HUES6 (cell line): ENCODE results near the gene TMEM53.

Source experiments
- H3K27ac ChIP-seq: 2 replicates; pipeline ENCODE4 v1.7.0; 2013; ENCODE audit warnings: low read depth, mild to moderate bottlenecking, low read length, inconsistent platforms
- H3K27me3 ChIP-seq: 2 replicates; pipeline ENCODE4 v1.6.1; 2013; ENCODE audit warnings: low read length; ENCODE audit not compliant: control insufficient read depth, insufficient read depth
- H3K36me3 ChIP-seq: 2 replicates; pipeline ENCODE4 v1.6.1; 2013; ENCODE audit warnings: low read length; ENCODE audit not compliant: control insufficient read depth, insufficient read depth
- H3K4me1 ChIP-seq: 2 replicates; pipeline ENCODE4 v1.6.1; 2013; ENCODE audit warnings: low read length; ENCODE audit not compliant: control insufficient read depth, insufficient read depth
- H3K4me3 ChIP-seq: 2 replicates; pipeline ENCODE4 v1.5.1; 2013; ENCODE audit warnings: low read depth, low read length
- H3K9ac ChIP-seq: one replicate; pipeline ENCODE4 v1.6.1; 2013; ENCODE audit warnings: mild to moderate bottlenecking, low read length
- H3K9me3 ChIP-seq: 2 replicates; pipeline ENCODE4 v1.6.1; 2013; ENCODE audit warnings: low read depth, low read length; ENCODE audit not compliant: control insufficient read depth, insufficient read depth

TMEM53 gene

DNA sequence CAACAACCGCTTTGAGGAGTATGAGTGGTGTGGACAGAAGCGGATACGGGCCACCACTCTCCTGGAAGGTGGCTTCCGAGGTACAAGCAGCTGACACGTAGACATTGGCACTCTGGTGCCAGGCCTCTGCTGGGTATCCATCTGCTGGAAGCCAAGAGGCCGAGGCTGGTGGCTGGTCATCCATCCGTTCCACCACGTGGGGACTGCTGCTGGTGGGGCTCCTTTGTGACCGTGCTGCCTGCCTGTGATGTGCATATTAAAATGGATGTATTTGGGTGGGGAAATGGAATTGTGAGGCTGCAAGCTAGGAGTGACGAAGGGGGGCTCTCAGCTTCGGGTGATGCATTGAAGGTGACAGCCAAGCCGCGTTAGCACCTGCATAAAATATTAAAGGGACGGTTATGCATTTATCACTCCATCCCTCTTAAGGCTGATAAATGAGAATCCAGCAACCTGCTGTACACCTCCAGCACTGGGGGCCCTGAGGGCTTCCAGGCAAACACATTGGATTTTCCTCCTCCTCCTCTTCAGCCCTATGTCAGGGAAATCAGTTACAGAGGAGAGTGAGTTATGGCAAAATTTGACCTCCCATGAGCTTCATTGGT is 38.1 kb downstream of the TMEM53 start:
- Histone ChIP-seq H3K9ac (no peak overlapping the region), H3K36me3 (peaks cover 80% of the 10 kb centered on the region), H3K27me3 (no peaks in the 10 kb centered on the region), H3K9me3 (no peaks in the 10 kb centered on the region), H3K4me1 (peaks cover 13% of the 10 kb centered on the region), H3K4me3 (no peak overlapping the region), H3K27ac (no peak overlapping the region)

DNA sequence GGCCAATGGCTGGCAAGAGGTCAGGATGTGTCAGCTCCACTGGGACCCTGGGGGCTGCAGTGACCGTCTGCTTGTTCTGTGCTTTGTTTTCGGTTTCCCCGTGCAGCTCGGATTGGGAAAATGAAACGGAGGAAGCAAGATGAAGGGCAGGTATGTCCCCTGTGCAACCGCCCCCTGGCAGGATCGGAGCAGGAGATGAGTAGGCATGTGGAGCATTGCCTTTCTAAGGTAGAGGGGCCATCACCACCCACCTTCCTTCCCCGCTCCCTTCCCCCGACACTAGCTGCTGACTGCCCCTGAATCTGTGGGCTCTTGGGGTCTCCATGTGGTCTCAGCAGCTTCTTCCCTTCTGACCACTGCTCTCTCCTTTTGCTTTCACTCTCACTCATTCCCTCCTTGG is 38.8 kb downstream of the TMEM53 start:
- Histone ChIP-seq H3K4me1 (peaks cover 18% of the 10 kb centered on the region), H3K27ac (no peak overlapping the region)

DNA sequence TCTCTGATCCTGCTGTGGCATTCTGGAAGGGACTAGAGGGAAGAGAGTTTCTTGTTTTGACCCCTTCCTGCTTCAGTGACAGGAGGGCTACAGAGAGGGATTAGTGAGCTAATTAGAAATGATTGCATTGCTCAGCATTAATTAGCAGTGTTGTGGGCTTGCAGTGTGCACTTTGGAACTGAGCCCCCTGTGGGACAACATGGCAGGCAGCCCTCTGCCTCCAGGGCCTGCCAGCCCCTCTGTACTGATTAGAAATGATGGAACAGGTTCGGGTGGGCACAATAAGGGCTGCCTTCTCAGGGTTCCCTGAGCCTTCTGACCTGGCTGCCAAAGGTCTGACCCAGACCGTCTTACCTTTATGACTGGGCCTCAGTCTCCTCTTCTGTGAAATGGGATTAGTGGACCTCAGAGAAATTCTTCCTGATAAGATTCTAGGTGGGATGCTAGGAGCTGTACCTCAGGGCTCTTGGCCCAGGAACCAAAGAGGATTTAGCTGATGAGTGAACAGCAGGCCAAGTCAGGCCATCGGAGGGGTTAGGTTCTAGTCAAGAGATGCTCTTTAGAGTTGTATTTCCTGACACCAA is 39.6 kb downstream of the TMEM53 start:
- peaks cover 18% of the 10 kb centered on the region for H3K4me1 ChIP-seq
- peaks cover 67% of the 10 kb centered on the region for H3K36me3 ChIP-seq
- H3K27ac ChIP-seq = no peak overlapping the region
- H3K9me3 ChIP-seq = no peaks in the 10 kb centered on the region
- no peaks in the 10 kb centered on the region for H3K27me3 ChIP-seq
- no peak overlapping the region for H3K9ac ChIP-seq
- H3K4me3 ChIP-seq = no peak overlapping the region

More for the DNA sequence above, 38.8 kb downstream of the TMEM53 start:
- no peaks in the 10 kb centered on the region for H3K9me3 ChIP-seq
- no peaks in the 10 kb centered on the region for H3K27me3 ChIP-seq
- no peak overlapping the region for H3K9ac ChIP-seq
- no peak overlapping the region for H3K4me3 ChIP-seq
- H3K36me3 ChIP-seq = peaks cover 73% of the 10 kb centered on the region

DNA sequence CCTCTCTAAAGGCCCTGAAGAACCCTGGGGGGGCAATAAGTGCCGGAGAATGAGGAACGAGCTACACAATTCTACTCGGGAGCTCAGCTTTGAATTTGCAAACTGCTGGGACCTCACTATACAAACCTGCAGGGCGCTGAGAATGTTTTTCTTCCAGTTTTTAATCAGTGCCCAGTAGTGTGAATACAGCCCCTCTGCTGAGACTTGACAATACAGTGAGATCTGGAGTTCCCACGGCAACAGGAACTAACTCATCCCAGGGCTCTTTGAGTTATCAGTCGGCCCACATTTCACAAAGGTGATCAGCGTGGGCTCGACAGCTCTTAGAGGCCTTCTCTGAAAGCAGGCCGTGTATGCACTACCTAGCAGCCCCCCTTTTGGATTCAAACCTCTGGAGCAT is 41.7 kb downstream of the TMEM53 start:
- Histone ChIP-seq H3K4me1 (peaks cover 18% of the 10 kb centered on the region), H3K4me3 (peak overlapping the region; percentile 67), H3K36me3 (peaks cover 48% of the 10 kb centered on the region), H3K27ac (peak overlapping the region; percentile 48), H3K9ac (peak overlapping the region; percentile 82), H3K27me3 (no peaks in the 10 kb centered on the region), H3K9me3 (no peaks in the 10 kb centered on the region)

DNA sequence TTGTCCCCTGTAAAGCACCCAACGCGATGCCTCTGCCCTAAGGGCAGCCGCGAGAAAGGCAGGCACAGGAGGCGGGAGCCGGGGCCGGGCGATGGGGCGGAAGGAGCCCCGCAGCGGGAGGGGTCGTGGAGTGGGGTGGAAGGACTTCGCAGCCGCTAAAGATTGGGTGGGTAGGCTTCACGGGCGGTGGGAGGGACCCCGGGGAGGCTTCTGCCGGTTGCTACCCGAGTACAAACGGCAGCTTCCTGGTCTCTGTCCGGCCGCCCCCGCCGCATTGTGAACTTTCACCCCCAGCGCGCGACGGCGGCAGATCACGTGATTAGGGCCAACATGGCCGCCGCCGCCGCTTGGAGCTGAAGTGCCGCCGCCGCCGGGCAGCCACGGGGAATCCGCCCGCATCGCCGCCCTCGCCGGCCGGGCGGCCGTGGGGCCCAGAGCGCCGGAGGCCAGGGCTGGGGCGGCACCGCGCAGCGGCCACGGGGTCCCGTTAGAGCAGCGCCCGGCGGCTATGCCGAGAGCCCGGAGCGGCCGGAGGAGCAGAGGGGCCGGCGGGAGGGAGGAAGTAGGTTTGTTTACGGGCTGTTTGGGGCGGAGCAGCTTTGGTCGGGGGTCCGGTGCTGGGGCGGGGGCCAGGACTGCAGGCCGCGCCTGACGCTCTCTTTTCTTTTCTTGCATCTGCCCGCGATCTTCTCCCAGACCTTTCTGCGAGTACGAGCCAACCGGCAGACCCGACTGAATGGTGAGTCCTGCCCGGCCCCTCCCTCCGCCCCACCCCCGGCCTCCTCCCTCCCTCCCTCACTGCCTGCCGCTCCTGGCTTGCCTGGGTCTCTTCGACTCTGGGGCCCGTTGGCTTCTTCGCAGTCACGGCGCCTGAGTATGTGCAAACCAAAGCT is 42.4 kb downstream of the TMEM53 start:
- H3K9me3 ChIP-seq = no peaks in the 10 kb centered on the region
- peak overlapping the region; percentile 86 for H3K9ac ChIP-seq
- H3K36me3 ChIP-seq = peaks cover 40% of the 10 kb centered on the region
- H3K4me3 ChIP-seq = peak overlapping the region; percentile 67
- H3K27ac ChIP-seq = peak overlapping the region; percentile 93
- peaks cover 18% of the 10 kb centered on the region for H3K4me1 ChIP-seq
- H3K27me3 ChIP-seq = no peaks in the 10 kb centered on the region

DNA sequence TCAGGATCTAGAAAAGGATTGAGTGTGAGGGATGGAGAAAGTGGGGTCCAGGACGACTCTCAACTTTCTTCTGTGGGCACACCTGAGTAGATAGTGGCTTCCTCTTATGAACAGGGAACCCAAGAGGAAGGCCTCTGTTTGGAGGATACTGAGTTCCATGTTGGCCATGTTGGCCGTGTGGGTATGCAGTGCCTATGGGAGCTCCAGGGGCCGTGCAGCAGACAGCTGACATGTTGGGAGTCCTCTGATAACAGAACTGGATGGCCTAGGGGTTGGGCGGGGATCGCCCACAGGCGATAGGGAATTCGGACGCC is 43.0 kb downstream of the TMEM53 start:
- peaks cover 34% of the 10 kb centered on the region for H3K36me3 ChIP-seq
- H3K9me3 ChIP-seq = no peaks in the 10 kb centered on the region
- peak overlapping the region; percentile 93 for H3K27ac ChIP-seq
- H3K4me3 ChIP-seq = peak overlapping the region; percentile 67
- peak overlapping the region; percentile 86 for H3K9ac ChIP-seq
- H3K27me3 ChIP-seq = no peaks in the 10 kb centered on the region
- H3K4me1 ChIP-seq = peaks cover 18% of the 10 kb centered on the region

DNA sequence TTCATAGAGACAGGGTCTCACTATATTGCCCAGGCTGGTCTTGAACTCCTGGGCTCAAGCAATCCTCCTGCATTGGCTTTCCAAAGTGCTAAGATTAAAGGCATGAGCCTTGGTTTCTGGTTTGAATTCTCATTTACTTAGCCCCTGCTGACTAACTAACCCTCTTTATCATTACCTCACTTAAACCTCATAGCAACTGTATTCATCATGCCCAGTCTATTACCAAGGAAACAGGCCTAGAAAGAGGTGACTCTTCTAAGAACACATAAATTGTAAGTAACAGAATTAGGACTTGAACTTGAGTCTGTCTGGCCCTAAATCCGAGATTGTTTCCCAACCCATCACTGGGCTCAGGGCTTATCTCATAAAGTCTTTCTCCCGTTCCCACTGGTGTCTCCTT is 44.2 kb downstream of the TMEM53 start:
- H3K36me3 ChIP-seq = peaks cover 23% of the 10 kb centered on the region
- H3K27me3 ChIP-seq = no peaks in the 10 kb centered on the region
- no peak overlapping the region for H3K4me3 ChIP-seq
- H3K9me3 ChIP-seq = no peaks in the 10 kb centered on the region
- H3K27ac ChIP-seq = no peak overlapping the region
- H3K4me1 ChIP-seq = peaks cover 18% of the 10 kb centered on the region
- no peak overlapping the region for H3K9ac ChIP-seq

DNA sequence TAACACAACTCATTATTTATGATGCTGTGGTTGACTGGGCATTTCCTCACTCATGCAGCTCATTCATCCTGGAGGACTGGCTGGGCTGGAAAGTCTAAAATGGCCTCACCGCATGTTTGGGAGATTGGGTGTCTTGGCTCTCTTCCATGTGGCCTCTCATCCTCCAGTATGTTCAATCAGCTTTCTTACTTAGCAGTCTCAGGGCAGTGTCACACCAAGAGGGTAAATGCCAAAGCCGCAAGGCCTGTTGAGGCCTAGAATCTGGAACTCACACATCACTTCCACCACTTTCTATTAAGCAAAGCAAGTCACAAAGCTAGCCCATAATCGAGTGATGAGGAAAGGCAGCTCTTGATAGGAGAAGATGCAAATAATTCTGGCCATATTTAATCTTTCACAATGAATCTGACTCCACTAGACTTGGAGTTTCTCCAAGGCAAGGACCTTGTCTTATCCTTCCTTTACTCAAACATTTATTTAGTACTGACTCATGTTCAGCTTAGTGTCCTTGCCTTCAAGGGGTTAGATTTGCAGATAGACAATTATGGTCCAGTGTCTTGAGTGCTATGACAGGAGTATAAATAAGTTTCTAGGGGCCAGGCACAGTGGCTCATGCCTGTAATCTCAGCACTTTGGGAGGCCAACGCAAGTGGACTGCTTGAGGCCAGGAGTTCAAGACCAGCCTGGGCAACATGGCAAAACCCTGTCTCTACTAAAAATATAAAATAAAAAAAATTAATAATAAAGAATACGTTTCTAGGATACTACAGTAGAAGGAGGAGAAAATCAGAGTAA is 45.1 kb downstream of the TMEM53 start:
- H3K9ac ChIP-seq = no peak overlapping the region
- H3K4me1 ChIP-seq = peaks cover 18% of the 10 kb centered on the region
- no peaks in the 10 kb centered on the region for H3K27me3 ChIP-seq
- H3K4me3 ChIP-seq = no peak overlapping the region
- H3K9me3 ChIP-seq = no peaks in the 10 kb centered on the region
- H3K27ac ChIP-seq = no peak overlapping the region
- H3K36me3 ChIP-seq = peaks cover 13% of the 10 kb centered on the region

DNA sequence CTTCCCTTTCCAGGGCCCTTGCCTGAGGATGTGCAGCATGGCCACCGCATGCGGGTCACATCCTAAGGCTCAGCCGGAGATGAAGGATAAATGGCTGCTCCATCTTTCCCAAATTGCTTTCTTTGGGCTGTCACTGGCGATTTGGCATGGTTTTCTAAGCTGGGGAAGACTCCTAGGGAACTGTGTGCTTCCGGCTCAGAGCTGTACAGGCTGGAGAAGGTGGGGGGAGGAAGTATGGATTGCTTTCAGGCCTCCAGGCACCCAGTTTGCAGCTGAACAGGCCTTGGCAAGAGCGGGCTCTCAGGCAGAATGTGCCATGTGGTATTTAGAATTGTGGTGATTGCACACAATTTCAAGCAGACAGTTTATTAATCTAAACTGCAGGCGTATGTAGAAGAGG is 48.9 kb downstream of the TMEM53 start:
- Histone ChIP-seq H3K4me1 (no peaks in the 10 kb centered on the region), H3K27me3 (no peaks in the 10 kb centered on the region), H3K4me3 (no peak overlapping the region), H3K27ac (no peak overlapping the region), H3K36me3 (no peaks in the 10 kb centered on the region), H3K9ac (no peak overlapping the region), H3K9me3 (no peaks in the 10 kb centered on the region)

DNA sequence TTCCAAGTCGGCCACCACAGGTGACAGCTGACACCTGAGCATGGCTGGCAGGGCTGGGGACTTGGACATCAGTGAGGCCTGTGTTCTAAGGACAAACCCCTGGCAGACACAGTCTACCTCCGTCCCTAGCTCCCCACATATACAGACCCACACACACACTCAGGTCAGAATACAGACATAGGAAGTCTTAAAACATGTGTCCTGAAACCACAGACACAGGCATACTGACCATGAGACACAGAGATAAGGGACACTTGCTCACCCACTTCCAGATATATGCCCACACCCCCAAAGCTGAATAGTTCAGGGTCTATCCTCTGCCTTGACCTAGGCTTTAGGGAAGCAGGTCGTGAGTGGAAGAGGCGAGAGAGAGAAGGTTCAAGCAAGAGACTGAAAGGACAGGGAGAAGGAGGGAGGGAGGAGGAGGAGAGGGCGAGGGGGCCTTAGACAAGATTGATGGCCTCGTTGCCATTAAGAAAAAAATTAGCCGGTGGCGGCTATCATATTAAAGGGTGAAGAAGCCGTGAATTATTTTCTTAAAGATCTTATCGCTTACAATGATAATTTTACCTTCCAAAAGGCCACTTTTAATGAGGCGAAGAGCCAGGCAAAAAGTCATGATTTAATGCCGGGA is 49.9 kb downstream of the TMEM53 start:
- no peak overlapping the region for H3K27ac ChIP-seq
- no peaks in the 10 kb centered on the region for H3K27me3 ChIP-seq
- no peaks in the 10 kb centered on the region for H3K9me3 ChIP-seq
- no peak overlapping the region for H3K4me3 ChIP-seq
- H3K9ac ChIP-seq = no peak overlapping the region
- H3K4me1 ChIP-seq = peaks cover 6% of the 10 kb centered on the region
- no peaks in the 10 kb centered on the region for H3K36me3 ChIP-seq
